SK-N-DZ (cell line): ENCODE data around the gene ACACA.

Experiments used
- DNase-seq: peaks from one replicate; pipeline ENCODE4 v3.0.0-alpha.2; 2015; ENCODE audit warnings: low spot score

ACACA gene

GRCh38 chr17:37041932-37042331 lies 364.7 kb downstream of the ACACA start:
- DNase-seq: no peak

GRCh38 chr17:37039269-37039668 lies 367.4 kb downstream of the ACACA start:
- no peak for DNase-seq

- no peak for DNase-seq
Measured at GRCh38 chr17:37037590-37038155, 369.0 kb downstream of the ACACA start.
